Naive thymus-derived CD4-positive, alpha-beta T cell (primary cell): Measurements from ENCODE around the gene BLOC1S6. TPM values are rescaled to one million over a fixed set of nuclear protein-coding genes. Genes with fewer than 3 reads are reported as not detected.

Source experiments
- ATAC-seq: fragments of 150-1000 bp; cut with Tn5 transposase; 2 replicates; pipeline ENCODE4 v1.10.0; 2021; ENCODE audit warnings: mild to moderate bottlenecking, moderate library complexity
- CTCF ChIA-PET: fragments of 350-600 bp; sonication (Branson Sonifier 250); formaldehyde crosslinking; loops from one replicate; lab custom pipeline; 2021; ENCODE audit warnings: antibody characterized with exemption; lab: Charles Lee
- POLR2A ChIA-PET: fragments of 350-600 bp; sonication (Branson Sonifier 250); formaldehyde crosslinking; loops from one replicate; lab custom pipeline; 2021; ENCODE audit warnings: antibody characterized with exemption, inconsistent platforms; lab: Charles Lee
- DNase-seq, 9 donors: peaks; one replicate each; pipeline versions ENCODE4 v3.0.0 to v3.0.0-alpha.2; 2020 to 2022; ENCODE audit warnings: mixed read lengths in 1 of 9
- H3K27ac ChIP-seq: one replicate; pipeline ENCODE4 v1.7.0; 2013; ENCODE audit warnings: mild to moderate bottlenecking, low read depth, low read length, moderate library complexity
- H3K27me3 ChIP-seq, 2 donors: one replicate each; pipeline ENCODE4 v1.7.0; 2013; ENCODE audit warnings: low read length in 2 of 2, mild to moderate bottlenecking in 2 of 2, moderate library complexity in 2 of 2; ENCODE audit not compliant: control insufficient read depth in 2 of 2, insufficient read depth in 2 of 2
- H3K36me3 ChIP-seq, 3 experiments: 1 replicate in 2 of 3; 2 replicates in 1 of 3; pipeline ENCODE4 v1.7.0; 2013; ENCODE audit warnings: low read length in 3 of 3, mild to moderate bottlenecking in 3 of 3, moderate library complexity in 1 of 3; ENCODE audit not compliant: insufficient read depth in 3 of 3, control insufficient read depth in 2 of 3
- H3K4me1 ChIP-seq, 2 donors: one replicate each; pipeline ENCODE4 v1.7.0; 2013; ENCODE audit warnings: low read length in 2 of 2, mild to moderate bottlenecking in 2 of 2, moderate library complexity in 1 of 2; ENCODE audit not compliant: control insufficient read depth in 2 of 2, insufficient read depth in 2 of 2
- H3K4me3 ChIP-seq: 2 replicates; pipeline ENCODE4 v1.7.0; 2013; ENCODE audit warnings: mild to moderate bottlenecking, low read length
- H3K9me3 ChIP-seq, 3 experiments: 1 replicate in 2 of 3; 2 replicates in 1 of 3; pipeline ENCODE4 v1.7.0; 2013; ENCODE audit warnings: low read length in 3 of 3; ENCODE audit not compliant: control insufficient read depth in 2 of 3
- H3K27ac Mint-ChIP-seq, 9 donors: one replicate each; pipeline ENCODE4 v1.8.0; 2020 to 2022; ENCODE audit warnings: mixed read lengths in 9 of 9, mild to moderate bottlenecking in 8 of 9, moderate library complexity in 5 of 9, inconsistent platforms in 2 of 9
- H3K27me3 Mint-ChIP-seq, 5 donors: one replicate each; pipeline ENCODE4 v1.8.0; 2021 to 2022; ENCODE audit warnings: mixed read lengths in 5 of 5, mild to moderate bottlenecking in 1 of 5
- H3K36me3 Mint-ChIP-seq, 5 donors: one replicate each; pipeline ENCODE4 v1.8.0; 2020 to 2022; ENCODE audit warnings: mixed read lengths in 5 of 5, mild to moderate bottlenecking in 3 of 5, inconsistent platforms in 1 of 5
- H3K4me1 Mint-ChIP-seq, 7 donors: one replicate each; pipeline ENCODE4 v1.8.0; 2020 to 2022; ENCODE audit warnings: mixed read lengths in 7 of 7, mild to moderate bottlenecking in 3 of 7, inconsistent platforms in 1 of 7
- H3K4me3 Mint-ChIP-seq, 10 donors: one replicate each; pipeline ENCODE4 v1.8.0; 2020 to 2022; ENCODE audit warnings: mild to moderate bottlenecking in 10 of 10, mixed read lengths in 10 of 10, moderate library complexity in 6 of 10, inconsistent platforms in 2 of 10
- H3K9me3 Mint-ChIP-seq, 11 donors: one replicate each; pipeline ENCODE4 v1.8.0; 2020 to 2022; ENCODE audit warnings: mixed read lengths in 11 of 11, mild to moderate bottlenecking in 4 of 11, inconsistent platforms in 1 of 11, moderate library complexity in 1 of 11
- intact Hi-C, 2 donors: fragments of 100-400 bp; cut with micrococcal nuclease; formaldehyde crosslinking; loops; one replicate each; pipeline ENCODE4 v1.15.1; 2023
- polyA plus RNA-seq, 2 donors: library from polyadenylated mRNA; unstranded; fragments of 300-500 nt; fragmentation: Illumina TruSeq; gene quantifications; one replicate each; pipeline ENCODE4 v1.2.3, GENCODE V29; 2021
- total RNA-seq, 6 experiments: library from RNA in 5 of 6; stranded (reverse) in 5 of 6; gene quantifications; 1 replicate in 5 of 6; 2 replicates in 1 of 6; pipeline ENCODE4 v1.2.3 and lab custom pipeline; 2021 to 2026

BLOC1S6 gene
- total and polyA plus RNA-seq, 7 experiments from 2014 or later: 34.4 to 63.9 (median 50.9) TPM

GRCh38 chr15:45594835-45595530 lies 7.8 kb downstream of the BLOC1S6 start:
- ChIA-PET POLR2A (interaction anchor here (0.5 kb wide), 1 partner anchor 23 kb away, joined by 3 read pairs; no protein-coding TSS in a partner anchor), CTCF (interaction anchor here (1.2 to 1.7 kb wide), 2 partner anchors 8 to 19 kb away, joined by 4 to 6 read pairs; no protein-coding TSS in a partner anchor)
- DNase-seq (no peak), ATAC-seq (no peak)
- Histone ChIP-seq H3K9me3 (no peaks in the 10 kb centered on the region), H3K27me3 (no peaks in the 10 kb centered on the region), H3K4me1 (no peaks in the 10 kb centered on the region), H3K36me3 (peaks cover 0 to 12% (median 0%) of the 10 kb centered on the region in 3 experiments), H3K27ac (no peak overlapping the region), H3K4me3 (no peak overlapping the region)
- H3K36me3 Mint-ChIP-seq: peaks cover 0 to 32% (median 26%) of the 10 kb centered on the region in 5 donors
- H3K27ac Mint-ChIP-seq: no peak overlapping the region
- H3K4me1 Mint-ChIP-seq: peaks cover 5 to 39% (median 19%) of the 10 kb centered on the region in 7 donors
- intact Hi-C loops: no loop called here
- no peak overlapping the region for H3K4me3 Mint-ChIP-seq
- peaks cover 0 to 6% (median 0%) of the 10 kb centered on the region in 11 donors for H3K9me3 Mint-ChIP-seq
- H3K27me3 Mint-ChIP-seq: no peaks in the 10 kb centered on the region

GRCh38 chr15:45603881-45604280 lies 16.7 kb downstream of the BLOC1S6 start:
- peaks cover 0 to 14% (median 4%) of the 10 kb centered on the region in 5 donors for H3K36me3 Mint-ChIP-seq
- POLR2A ChIA-PET: no interaction called here
- H3K4me3 Mint-ChIP-seq: no peak overlapping the region
- DNase-seq (no peak), ATAC-seq (peak; percentile 41)
- H3K4me1 Mint-ChIP-seq: peaks cover 4 to 27% (median 12%) of the 10 kb centered on the region in 7 donors
- intact Hi-C loops: no loop called here
- H3K27me3 Mint-ChIP-seq: no peaks in the 10 kb centered on the region
- no peak overlapping the region for H3K27ac ChIP-seq
- H3K4me3 ChIP-seq: no peak overlapping the region
- H3K27me3 ChIP-seq: no peaks in the 10 kb centered on the region
- H3K4me1 ChIP-seq: no peaks in the 10 kb centered on the region
- no peaks in the 10 kb centered on the region for H3K9me3 ChIP-seq
- peaks cover 0 to 1% (median 0%) of the 10 kb centered on the region in 11 donors for H3K9me3 Mint-ChIP-seq
- H3K36me3 ChIP-seq: peaks cover 0 to 21% (median 10%) of the 10 kb centered on the region in 3 experiments
- peak overlapping the region in 2 of 9 donors; percentile 13 to 59 for H3K27ac Mint-ChIP-seq
- CTCF ChIA-PET: no interaction called here

- H3K27me3 Mint-ChIP-seq: no peaks in the 10 kb centered on the region
- H3K36me3 Mint-ChIP-seq: peaks cover 0 to 17% (median 5%) of the 10 kb centered on the region in 5 donors
- POLR2A ChIA-PET: no interaction called here
- H3K9me3 Mint-ChIP-seq: peaks cover 0 to 1% (median 0%) of the 10 kb centered on the region in 11 donors
- peaks cover 4 to 27% (median 12%) of the 10 kb centered on the region in 7 donors for H3K4me1 Mint-ChIP-seq
- Histone ChIP-seq H3K4me1 (no peaks in the 10 kb centered on the region), H3K27ac (no peak overlapping the region), H3K9me3 (no peaks in the 10 kb centered on the region), H3K27me3 (no peaks in the 10 kb centered on the region), H3K36me3 (peaks cover 0 to 21% (median 10%) of the 10 kb centered on the region in 3 experiments), H3K4me3 (no peak overlapping the region)
- H3K4me3 Mint-ChIP-seq: no peak overlapping the region
- ATAC-seq (peak; percentile 24), DNase-seq (no peak)
- intact Hi-C loops: no loop called here
- peak overlapping the region in 6 of 9 donors; percentile 2 to 73 (median 16) for H3K27ac Mint-ChIP-seq
- CTCF ChIA-PET: no interaction called here
These were observed 17.1 kb downstream of the BLOC1S6 start for GRCh38 chr15:45604326-45604725.

GRCh38 chr15:45606413-45606812 lies 19.2 kb downstream of the BLOC1S6 start:
- DNase-seq: no peak
- no peaks in the 10 kb centered on the region for H3K27me3 ChIP-seq
- no peak for ATAC-seq
- intact Hi-C loops: no loop called here
- H3K27me3 Mint-ChIP-seq: no peaks in the 10 kb centered on the region
- ChIA-PET POLR2A (no interaction called here), CTCF (no interaction called here)
- H3K4me1 ChIP-seq: no peaks in the 10 kb centered on the region
- H3K36me3 Mint-ChIP-seq: peaks cover 0 to 18% (median 9%) of the 10 kb centered on the region in 5 donors
- H3K4me3 Mint-ChIP-seq: no peak overlapping the region
- no peak overlapping the region for H3K27ac Mint-ChIP-seq
- H3K4me1 Mint-ChIP-seq: peaks cover 4 to 20% (median 9%) of the 10 kb centered on the region in 7 donors
- H3K36me3 ChIP-seq: peaks cover 0 to 25% (median 10%) of the 10 kb centered on the region in 3 experiments
- no peaks in the 10 kb centered on the region for H3K9me3 ChIP-seq
- no peak overlapping the region for H3K4me3 ChIP-seq
- peaks cover 0 to 1% (median 0%) of the 10 kb centered on the region in 11 donors for H3K9me3 Mint-ChIP-seq
- H3K27ac ChIP-seq: no peak overlapping the region

- no peaks in the 10 kb centered on the region for H3K4me1 ChIP-seq
- peaks cover 0 to 18% (median 6%) of the 10 kb centered on the region in 5 donors for H3K36me3 Mint-ChIP-seq
- no peak for DNase-seq
- H3K27me3 ChIP-seq: no peaks in the 10 kb centered on the region
- no peak overlapping the region for H3K4me3 Mint-ChIP-seq
- H3K9me3 ChIP-seq: no peaks in the 10 kb centered on the region
- ChIA-PET CTCF (no interaction called here), POLR2A (interaction anchor here (1.4 kb wide), 1 partner anchor 19 kb away, joined by 4 read pairs; the partner anchor contains the start of gene BLOC1S6)
- ATAC-seq: no peak
- H3K27me3 Mint-ChIP-seq: no peaks in the 10 kb centered on the region
- H3K27ac Mint-ChIP-seq: no peak overlapping the region
- peaks cover 3 to 17% (median 7%) of the 10 kb centered on the region in 7 donors for H3K4me1 Mint-ChIP-seq
- peaks cover 0 to 1% (median 0%) of the 10 kb centered on the region in 11 donors for H3K9me3 Mint-ChIP-seq
- intact Hi-C loops: no loop called here
- H3K36me3 ChIP-seq: peaks cover 0 to 25% (median 10%) of the 10 kb centered on the region in 3 experiments
- H3K27ac ChIP-seq: no peak overlapping the region
- H3K4me3 ChIP-seq: no peak overlapping the region
These were observed 19.7 kb downstream of the BLOC1S6 start for GRCh38 chr15:45606841-45607240.

- peaks cover 0 to 11% (median 5%) of the 10 kb centered on the region in 3 experiments for H3K36me3 ChIP-seq
- H3K27me3 ChIP-seq: no peaks in the 10 kb centered on the region
- Mint-ChIP-seq H3K36me3 (peaks cover 0 to 13% (median 5%) of the 10 kb centered on the region in 5 donors), H3K4me3 (no peak overlapping the region), H3K27me3 (no peaks in the 10 kb centered on the region), H3K4me1 (peaks cover 0 to 15% (median 0%) of the 10 kb centered on the region in 7 donors), H3K27ac (peak overlapping the region in 2 of 9 donors; percentile 5 to 7), H3K9me3 (no peaks in the 10 kb centered on the region)
- no peaks in the 10 kb centered on the region for H3K4me1 ChIP-seq
- ATAC-seq: no peak
- no peaks in the 10 kb centered on the region for H3K9me3 ChIP-seq
- no peak overlapping the region for H3K27ac ChIP-seq
- ChIA-PET CTCF (interaction anchor here (1.0 to 3.4 kb wide), 4 partner anchors 10 to 187 kb away, joined by 3 to 14 read pairs (median 9); partner anchors contain the start of gene BLOC1S6), POLR2A (interaction anchor here (0.5 to 0.6 kb wide), 2 partner anchors 17 to 411 kb away, joined by 3 read pairs; no protein-coding TSS in a partner anchor)
- H3K4me3 ChIP-seq: no peak overlapping the region
- intact Hi-C loops: loop anchor here in 1 of 2 donors (10.0 kb wide), 1 partner anchor 487 kb away; the partner anchor contains the start of genes DUOX1 and DUOXA1
- DNase-seq: peak in 2 of 9 donors; percentile 9 to 11
These were observed 24.1 kb downstream of the BLOC1S6 start for GRCh38 chr15:45611305-45611704.
